Activated T-helper 1 cell treated with Interleukin-2 at 50 U/mL for 16 hours (primary cell): ENCODE data around the gene ATP10A.
"Not testable (repeated sequence)": the region's sequence is repeated elsewhere in the genome, so short reads cannot be mapped to it uniquely, and the experiment has no call there.

Experiments used
- DNase-seq: peaks from one replicate; pipeline ENCODE4 v3.0.0-alpha.2; 2020; ENCODE audit warnings: low read depth

Gene ATP10A

DNA sequence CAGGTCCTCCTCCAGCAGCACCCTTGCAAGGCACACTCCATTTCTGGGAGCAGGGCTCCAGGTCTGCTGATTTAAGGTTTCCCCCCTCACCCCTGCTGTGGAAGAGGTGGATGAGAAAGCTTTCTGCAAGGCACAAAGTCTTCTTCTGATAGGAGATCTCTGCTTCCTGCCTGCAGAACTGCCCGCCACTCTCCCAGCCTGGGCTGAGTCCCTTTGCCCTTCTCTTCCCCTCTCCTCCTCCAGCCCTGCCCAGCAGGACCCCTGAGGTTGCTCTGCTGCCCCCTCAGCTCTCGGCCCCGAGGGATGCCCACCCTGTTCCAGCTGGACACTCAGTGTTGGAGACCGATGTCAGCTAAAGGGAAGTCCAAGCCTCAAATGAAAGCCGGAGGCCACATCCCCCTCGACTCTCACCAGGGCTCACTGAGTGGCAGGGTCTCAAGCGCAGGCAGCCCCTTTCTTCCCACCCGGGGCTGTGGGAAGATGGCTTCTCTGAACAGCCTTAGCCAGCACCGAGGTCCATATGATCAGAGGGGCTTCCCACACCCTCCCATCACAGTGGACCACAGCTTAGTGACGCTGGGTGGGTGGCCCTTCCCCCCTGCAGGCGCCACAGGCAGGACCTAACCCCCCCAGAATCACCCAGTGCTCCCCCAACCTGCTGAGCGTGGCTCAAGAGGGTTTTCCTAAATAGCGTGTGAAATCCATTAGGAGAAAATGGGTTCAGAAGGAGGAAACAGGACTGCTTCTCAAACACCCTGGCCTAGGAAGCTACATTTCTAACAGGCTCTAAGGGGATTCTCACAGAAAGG is 4.0 kb downstream of the ATP10A start:
- no peak for DNase-seq

DNA sequence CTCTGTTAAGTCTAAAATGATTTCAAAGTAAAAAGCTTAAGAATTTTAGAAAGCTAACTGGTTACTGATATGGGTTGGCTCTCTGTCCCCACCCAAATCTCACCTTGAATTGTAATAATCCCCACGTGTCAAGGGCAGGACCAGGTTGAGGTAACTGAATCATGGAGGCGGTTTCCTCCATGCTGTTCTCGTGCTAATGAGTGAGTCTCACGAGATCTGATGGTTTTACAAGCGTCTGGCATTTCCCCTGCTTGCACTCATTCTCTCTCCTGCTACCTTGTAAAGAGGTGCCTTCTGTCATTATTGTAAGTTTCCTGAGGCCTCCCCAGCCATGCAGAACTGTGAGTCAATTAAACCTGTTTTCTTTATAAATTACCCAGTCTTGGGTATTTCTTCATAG is 7.1 kb downstream of the ATP10A start:
- DNase-seq, result not testable (repeated sequence)

DNA sequence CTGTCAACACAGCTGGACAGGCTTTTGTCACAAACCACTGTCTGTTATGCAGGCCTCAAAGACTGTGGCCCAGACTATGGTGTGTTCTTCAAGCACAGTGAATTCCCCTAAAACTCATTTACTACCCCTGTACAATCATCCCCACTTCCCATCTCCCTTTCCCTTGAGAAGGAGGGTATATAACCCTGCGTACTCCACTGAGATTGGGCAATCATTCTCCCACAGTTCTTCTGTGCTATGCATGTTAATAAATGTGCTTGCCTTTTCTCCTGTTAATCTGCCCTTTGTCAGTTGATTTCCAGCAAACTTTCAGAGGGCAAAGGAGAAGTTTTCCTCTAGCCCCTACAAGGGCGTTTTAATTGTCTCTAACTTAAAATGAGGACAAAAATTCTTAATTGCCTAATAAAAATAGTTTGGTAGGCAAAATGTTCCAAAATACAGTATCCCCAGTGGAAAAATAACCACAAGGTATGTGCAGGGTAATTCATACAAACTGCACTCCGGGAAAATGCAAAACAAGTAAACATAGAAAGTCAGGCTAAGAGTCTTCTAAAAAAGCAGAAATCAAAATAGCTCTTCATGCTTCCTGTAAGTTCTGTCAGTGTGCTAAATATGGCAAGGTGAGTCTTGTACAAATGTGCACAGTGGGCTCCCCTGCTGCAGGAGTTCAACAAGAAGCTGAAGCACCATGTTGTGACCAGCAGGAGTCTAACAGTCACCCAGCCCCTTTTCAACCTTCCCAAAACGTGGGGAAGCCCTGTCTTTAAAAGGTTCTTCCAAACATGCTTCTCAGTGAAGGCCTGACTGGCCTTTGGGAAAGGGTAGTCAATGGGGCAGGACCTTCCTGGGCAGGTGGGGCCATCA is 10.2 kb downstream of the ATP10A start:
- DNase-seq, result no peak

DNA sequence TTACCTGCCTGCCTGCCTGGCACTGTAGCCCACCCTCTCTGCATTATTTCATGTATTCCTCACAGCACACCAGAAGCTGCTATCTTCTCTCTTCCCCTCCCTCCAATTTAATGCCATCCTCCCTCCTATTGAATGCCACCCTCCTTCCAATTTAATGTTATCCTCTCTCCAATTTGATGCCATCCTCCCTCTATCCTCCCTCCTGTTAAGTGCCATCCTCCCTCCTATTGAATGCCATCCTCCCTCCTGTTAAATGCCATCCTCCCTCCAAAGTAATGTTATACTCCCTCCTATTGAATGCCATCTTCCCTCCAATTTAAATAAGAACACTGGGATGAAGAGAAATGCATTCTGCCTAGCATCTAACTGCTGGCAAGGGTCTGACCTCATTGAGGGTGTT is 11.1 kb downstream of the ATP10A start:
- DNase-seq, result no peak

DNA sequence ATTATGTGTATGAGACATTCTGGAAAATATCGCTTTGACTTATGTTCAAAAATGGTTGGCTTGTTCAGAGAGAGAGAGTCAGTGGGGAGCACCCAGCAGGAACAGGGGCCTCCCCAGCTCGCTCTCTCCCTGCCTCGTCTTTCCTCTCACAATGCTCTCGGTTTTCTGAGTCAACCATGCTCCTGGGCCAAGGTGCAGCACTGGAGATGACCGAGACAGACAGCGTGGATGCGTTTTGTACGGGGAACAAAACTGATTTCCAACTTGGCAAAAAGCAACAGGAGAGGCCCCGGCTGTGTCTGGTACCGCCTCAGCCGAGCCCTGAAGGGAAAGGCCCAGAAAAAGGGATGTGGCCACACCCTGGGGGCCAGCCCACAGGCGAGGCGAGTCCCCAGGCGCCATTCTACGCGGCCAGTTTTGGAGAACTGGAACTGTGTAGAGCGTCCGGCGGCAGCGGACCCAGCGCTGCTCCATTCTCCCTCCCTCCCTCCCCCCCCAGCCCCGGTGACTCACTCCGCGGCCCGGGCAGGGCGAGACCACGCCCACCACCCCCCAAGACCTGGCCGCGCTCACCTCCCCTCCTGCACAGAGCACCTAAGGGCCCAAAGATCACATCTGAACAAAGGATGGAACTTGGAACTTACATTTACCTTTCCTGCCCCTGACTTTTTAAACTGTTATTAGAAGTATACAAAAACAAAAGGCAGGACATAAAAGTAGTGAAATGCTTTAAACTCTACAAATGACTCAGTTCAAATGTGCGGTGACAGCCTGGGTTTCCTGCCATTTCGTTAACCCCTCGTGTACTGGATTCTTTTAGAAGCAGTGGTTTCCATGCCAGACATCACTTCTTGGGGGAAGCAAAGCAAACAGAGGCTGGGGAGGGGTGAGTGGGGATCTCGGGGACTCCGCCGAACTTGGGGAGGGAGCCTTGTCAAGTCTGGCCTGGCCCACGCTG is 12.7 kb downstream of the ATP10A start:
- DNase-seq, result peak; percentile 60

DNA sequence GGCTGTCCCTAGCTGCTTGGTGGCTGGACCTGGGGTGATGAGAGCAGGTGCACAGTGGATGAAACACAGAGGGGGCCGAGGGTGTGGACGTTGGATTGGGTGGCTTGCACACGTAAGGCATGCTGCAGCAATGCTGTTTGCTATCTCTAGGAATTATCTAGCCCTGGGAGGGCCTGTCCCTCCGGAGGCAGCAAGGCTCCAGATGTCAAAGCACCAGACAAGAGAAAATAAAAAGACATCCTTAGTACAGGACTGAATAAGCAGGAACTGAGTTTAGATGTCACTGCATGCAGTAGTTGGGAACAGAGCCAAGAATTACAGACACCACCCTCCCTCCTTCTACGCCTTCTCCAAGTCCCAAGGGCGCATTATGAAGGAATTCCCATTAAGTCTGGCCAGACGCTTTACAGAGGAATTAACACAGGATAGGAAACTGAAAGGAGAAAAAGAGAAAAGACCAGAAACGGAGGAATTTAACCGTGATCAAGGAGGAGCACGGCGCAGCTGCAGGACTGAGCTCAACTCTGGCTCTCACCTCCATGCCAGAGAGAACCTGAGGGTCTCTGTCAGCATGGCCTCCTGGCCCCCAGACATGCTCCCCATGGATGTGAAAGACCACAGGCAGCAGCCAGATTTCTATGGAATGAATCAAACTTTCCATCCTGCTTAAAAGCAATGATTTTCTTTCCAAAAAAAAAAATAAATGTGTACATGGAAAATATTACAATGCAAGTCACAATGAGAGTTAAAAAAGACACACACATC is 13.8 kb downstream of the ATP10A start:
- DNase-seq, result no peak

DNA sequence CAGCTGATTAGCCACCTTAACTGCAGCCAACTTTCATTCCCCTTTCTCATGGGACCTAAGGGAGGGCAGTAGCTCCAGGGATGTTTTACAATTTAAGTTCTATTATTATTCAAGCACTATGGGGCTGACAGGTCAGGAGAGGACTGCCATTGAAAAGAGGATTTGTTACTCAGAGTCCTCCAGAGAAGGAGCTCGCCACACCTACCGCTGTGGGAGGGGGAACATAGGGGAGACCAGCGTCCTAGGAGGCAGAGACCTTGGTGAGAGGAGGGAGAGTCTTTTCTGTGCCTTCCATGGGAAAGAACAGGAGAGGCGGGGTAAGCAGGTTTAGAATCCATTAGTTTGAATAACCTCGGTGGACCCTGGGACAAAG is 14.4 kb downstream of the ATP10A start:
- no peak for DNase-seq

DNA sequence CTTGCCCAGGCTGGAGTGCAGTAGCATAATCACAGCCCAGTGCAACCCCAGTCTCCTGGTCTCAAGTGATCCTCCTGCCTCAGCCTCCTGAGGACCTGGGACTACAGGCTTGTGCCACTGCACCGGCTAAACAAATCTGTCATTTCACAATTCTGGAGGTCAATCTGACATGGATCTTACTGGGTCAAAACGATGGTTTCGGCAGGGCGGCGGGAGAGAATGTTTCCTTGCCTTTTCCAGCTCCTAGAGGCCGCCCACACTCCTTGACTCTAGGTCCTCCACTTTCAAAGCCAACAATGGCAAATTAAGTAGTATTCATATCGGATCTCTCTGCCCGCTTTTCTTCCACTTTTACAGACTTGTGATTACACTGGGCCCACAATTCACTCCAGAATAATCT is 14.8 kb downstream of the ATP10A start:
- DNase-seq, result no peak

DNA sequence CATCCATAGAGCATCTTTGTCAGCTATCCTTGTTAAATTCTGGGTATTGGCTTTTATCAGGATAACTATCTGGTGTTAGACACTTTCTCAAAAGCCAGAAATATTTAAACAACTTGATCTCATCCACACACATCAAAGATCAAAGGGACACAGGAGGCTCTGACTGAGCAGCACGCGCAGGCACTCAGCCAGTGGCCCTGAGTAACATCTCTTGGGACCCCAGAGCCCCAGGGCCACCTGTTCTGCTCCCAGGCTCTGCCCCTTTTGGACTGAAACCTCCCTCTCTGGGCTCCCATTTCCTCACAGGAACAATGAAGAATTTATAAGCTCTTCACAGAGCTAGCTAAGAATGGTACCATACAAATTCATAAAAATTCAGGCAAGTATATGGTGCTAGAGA is 16.1 kb downstream of the ATP10A start:
- no peak for DNase-seq

DNA sequence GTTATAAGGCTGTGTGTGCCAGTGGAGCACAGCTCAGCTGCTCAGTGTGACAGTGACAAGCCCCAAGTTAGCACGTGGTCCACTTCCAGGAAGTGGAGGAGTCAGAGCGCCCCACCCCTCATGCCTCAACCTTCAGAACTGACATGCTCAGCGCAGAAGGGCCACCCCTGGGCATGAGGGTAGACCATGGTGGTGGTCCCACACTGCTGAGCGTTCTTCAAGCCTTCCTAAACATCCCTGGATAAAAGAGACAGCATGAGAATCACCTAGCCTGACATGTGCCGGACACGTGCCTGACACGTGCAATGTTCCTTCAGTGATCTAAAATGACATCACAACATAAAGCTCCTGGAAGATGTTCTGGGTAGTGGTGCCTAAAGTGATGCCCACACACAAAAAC is 16.8 kb downstream of the ATP10A start:
- DNase-seq, result peak; percentile 45

DNA sequence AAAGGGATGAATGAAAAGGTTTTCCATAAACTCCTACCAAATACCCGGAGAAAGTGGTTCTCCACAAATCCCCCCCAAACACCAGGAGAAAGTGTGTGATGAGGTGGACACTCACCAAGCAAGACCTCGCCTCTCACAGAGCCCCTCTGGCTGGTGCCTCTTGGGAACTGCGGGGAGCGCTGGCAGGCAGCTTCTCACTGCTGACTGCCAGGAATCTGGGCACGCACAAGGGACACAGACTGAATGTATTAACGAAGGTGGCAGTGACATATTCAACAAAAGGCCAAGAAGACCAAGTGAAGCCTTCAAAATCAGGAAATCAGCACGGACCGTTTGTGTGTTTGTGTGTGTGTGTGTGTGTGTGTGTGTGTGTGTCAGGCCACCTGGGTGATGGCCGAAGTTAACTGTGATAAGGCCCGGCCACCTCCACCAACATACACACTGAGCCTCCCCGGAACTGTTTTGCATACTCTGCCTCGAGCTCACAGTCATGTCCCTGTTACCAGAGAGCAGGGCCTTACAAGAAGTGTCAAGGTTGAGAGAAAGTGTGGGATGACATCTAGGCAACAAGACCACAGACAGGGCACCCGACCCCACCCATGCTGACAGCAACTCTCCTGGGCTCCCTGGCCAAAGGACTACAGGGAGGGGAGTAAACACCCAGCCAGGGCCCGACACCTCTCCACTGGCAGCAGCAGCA is 18.0 kb downstream of the ATP10A start:
- no peak for DNase-seq

DNA sequence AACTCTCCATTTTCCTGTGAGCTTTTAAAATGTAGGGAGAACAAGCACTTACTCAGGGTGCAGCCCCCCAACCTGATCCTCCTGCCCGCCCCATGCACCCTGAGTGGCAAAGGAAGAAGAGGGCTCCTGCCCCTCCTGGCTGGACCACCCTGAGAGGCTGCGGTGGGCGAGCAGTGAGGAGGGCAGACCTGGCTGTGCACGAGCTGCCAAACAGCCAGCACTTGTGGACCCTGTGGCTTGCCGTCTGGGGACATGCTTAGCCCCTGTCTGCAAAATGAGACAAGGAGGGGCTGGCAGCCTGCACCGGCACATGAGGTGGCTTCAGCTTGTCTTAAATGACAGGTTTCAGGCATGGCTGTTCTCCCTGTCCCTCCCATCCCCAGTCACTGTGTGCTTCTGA is 18.6 kb downstream of the ATP10A start:
- no peak for DNase-seq

DNA sequence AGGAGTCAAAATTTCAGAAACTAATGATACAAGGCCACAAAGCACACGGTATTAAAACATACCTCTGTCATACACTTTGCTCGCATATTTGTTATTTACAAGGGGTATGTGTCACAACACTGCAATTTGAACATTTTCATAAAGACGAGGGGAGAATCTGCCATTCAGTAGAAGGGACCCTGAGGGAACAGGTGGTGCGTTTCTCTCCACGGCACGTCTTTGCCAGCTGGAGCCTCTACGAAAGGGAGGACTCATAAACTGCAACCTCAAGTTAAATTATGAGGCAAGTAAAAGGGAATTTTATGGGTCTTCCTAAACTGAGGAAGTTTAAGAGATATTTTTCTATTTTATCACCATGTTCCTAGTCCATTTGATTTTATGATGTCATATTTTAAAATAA is 19.1 kb downstream of the ATP10A start:
- DNase-seq, result no peak

DNA sequence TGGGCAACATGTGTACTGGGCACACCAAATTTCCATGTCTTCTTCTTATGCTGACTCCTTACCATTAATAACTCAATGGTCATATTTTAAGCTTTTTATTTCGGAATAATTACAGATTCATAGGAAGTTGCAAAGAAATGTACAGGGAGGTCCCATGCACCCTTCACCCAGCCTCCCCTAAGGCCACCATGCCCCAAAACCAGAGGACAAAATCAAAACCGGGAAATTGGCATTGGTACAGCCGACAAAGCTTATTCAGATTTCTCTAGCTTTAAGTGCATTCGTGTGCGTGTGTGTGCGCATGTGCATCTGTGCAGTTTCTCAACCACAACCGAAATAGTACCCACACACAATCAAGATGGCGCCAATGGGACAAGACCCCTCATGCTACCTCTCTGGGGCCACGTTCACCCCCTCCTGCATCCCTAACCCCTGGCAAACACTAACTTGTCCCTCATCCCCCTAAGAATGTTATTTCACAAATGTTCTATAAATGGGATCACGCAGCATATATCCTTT is 23.4 kb downstream of the ATP10A start:
- no peak for DNase-seq

DNA sequence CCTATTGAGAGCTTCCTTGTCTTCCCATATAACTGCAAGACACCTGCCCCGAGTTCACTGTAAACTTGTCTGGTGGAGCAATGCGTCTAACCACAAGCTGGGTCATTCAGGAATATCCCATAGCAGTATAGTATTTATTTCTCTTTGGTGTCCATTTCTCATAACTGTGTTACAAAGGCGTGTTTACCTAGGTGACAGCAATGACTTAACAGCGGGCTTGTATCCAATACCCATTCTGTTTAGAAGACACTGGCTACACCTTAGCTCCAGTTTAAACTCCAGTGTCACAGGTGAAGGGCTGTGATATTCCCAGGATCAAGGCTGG is 24.3 kb downstream of the ATP10A start:
- DNase-seq, result no peak

DNA sequence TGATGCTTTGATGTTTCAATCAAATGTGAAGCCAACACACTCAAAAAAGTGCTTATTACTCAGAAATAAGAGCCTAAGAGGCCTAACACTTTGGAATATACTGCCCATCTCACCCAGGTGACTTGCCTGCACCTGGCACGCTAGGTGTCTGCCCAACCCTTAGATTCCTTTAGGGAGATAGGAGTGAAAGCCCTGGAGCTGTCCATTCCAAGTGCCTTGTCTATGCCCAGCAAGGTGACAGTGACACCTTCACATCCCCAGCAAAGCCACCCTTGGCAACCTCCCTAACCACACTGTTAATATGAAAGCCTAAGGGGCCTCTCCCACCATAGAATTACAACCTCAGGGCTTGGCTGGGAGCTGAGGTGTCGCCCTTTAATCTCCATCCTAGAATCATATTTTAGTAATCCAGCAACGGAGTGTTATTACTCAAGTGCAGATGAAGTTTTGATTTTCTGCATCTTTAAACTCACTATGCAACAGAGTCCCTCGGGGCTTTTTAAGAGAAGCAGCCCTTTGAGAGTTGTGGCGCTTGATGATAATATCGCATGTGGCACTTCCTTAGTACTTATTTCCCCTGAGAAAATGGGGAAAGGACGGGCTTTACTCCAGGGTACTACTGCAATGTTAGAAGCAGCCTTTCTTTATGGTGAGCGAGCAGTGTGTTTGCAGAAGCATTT is 24.8 kb downstream of the ATP10A start:
- DNase-seq, result no peak

DNA sequence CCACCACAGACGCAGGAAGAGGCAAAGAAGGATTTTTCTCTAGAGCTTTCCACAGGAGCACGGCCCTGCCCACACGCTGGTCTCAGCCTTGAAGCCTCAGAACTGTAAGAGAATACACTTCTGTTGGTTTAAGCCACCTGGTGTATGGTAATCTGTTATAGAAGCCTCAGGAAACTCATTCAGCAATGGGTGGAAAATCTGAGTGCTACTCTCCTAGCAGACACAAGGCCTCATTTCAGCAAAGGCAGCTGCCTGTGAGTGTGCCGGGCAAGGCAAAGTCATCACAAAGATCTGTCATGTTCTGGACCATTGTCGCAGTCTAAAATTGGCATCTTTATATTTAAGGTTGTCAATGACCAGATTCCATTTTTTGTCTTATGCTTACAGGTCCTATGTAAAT is 31.0 kb downstream of the ATP10A start:
- DNase-seq, result no peak

DNA sequence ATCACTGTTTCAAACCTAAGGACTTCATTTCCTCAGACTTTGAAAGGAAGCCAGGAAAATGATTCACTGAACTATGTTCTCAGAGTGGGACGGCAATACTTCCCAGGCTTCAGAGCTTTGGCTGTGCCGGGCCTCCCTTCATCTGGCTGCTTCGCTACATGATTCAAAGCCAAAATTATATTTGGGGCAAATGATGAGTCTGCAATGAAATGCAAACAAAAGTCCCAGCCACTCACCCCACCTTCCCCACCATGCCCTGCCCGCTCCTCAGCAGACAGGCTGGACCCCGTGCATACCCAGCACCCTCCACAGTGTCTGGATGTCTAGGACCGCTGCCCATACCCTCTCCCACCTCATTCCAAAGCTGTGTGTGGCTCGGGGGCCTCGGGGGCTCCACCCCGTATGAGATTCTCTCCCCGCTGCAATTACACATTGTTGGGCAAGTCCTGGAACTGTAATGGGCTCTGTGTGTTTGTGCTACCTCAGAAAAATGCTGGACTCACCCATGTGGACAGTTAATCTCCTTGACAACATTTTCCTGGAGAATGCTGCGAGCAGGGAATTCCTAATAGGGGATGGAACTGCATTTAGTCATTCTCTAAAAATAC is 32.2 kb downstream of the ATP10A start:
- DNase-seq, result no peak

DNA sequence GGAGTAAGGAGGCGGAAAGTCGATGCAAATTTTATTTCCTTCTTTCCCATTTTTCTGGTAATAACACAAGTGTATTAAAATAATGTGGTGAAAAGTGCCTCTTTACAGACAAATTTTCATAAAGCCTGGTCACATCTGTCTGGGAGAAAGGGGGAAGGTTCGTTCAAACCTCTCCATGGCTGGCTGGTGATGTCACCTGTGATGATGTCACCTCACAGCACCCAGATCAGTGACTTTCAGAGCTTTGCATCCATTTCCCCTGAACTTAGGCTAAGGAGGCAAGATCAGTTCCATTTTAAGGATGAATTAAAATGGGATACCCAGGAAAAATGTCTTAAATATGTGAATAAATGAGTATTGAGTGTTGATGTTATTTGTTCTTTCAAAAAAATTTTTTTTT is 34.1 kb downstream of the ATP10A start:
- no peak for DNase-seq

DNA sequence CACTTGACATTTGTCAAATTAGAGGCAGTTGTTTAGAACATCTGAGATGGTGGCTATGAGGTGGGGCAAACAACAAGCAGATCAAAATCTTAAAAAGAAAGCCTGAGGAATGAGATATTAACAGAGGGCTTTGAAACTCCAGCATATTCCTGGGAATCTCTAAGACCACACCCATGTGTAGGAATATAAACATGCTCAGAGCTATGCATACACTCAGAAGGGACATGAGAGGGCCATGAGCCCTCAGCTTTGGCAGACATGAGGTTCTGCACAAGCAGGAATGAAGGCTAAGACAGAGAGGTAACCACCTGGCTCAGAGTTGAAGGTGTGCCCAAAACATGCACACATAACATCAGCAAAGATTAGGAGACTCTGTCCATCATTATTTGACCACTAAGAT is 37.9 kb downstream of the ATP10A start:
- DNase-seq, result no peak
